CD4-positive, alpha-beta T cell treated with Interleukin-10 for 1 hour (primary cell): ENCODE results near the gene SMTNL2.
"Not testable (repeated sequence)": the region's sequence is repeated elsewhere in the genome, so short reads cannot be mapped to it uniquely, and the experiment has no call there.

ENCODE experiments used
- DNase-seq: peaks from one replicate; pipeline ENCODE4 v3.0.0-alpha.2; 2020

The SMTNL2 gene

GRCh38 chr17:4605826-4606225 is 21.5 kb downstream of the SMTNL2 start:
- no peak for DNase-seq

GRCh38 chr17:4607261-4607741 is 23.0 kb downstream of the SMTNL2 start:
- no peak for DNase-seq

- no peak for DNase-seq
Measured at GRCh38 chr17:4607773-4608187, 23.5 kb downstream of the SMTNL2 start.

- DNase-seq: no peak
Measured at GRCh38 chr17:4609761-4610160, 25.4 kb downstream of the SMTNL2 start.

- no peak for DNase-seq
Measured at GRCh38 chr17:4610162-4610561, 25.8 kb downstream of the SMTNL2 start.

GRCh38 chr17:4610656-4611055 is 26.3 kb downstream of the SMTNL2 start:
- DNase-seq: no peak

- no peak for DNase-seq
Measured at GRCh38 chr17:4616476-4616875, 32.1 kb downstream of the SMTNL2 start.

- no peak for DNase-seq
Measured at GRCh38 chr17:4617090-4617489, 32.8 kb downstream of the SMTNL2 start.

GRCh38 chr17:4617590-4618351 is 33.4 kb downstream of the SMTNL2 start:
- DNase-seq: no peak

- DNase-seq: no peak
Measured at GRCh38 chr17:4620531-4621101, 36.3 kb downstream of the SMTNL2 start.

- no peak for DNase-seq
Measured at GRCh38 chr17:4622375-4622774, 38.0 kb downstream of the SMTNL2 start.

- DNase-seq: no peak
Measured at GRCh38 chr17:4623249-4623648, 38.9 kb downstream of the SMTNL2 start.

GRCh38 chr17:4624451-4624911 is 40.2 kb downstream of the SMTNL2 start:
- not testable (repeated sequence) for DNase-seq

GRCh38 chr17:4625181-4625617 is 40.9 kb downstream of the SMTNL2 start:
- DNase-seq: no peak

- no peak for DNase-seq
Measured at GRCh38 chr17:4626734-4627256, 42.5 kb downstream of the SMTNL2 start.

- no peak for DNase-seq
Measured at GRCh38 chr17:4631431-4631830, 47.1 kb downstream of the SMTNL2 start.

- DNase-seq: no peak
Measured at GRCh38 chr17:4631836-4632580, 47.7 kb downstream of the SMTNL2 start.

- DNase-seq: no peak
Measured at GRCh38 chr17:4632581-4632920, 48.2 kb downstream of the SMTNL2 start.

GRCh38 chr17:4633643-4634042 is 49.3 kb downstream of the SMTNL2 start:
- no peak for DNase-seq

GRCh38 chr17:4634976-4635375 is 50.6 kb downstream of the SMTNL2 start:
- no peak for DNase-seq

GRCh38 chr17:4635823-4636375 is 51.6 kb downstream of the SMTNL2 start:
- DNase-seq: no peak

GRCh38 chr17:4636474-4637100 is 52.3 kb downstream of the SMTNL2 start:
- no peak for DNase-seq

GRCh38 chr17:4638766-4639165 is 54.4 kb downstream of the SMTNL2 start:
- DNase-seq: not testable (repeated sequence)
